ENCODE results near the gene SCG2. TPM values are rescaled to one million over a fixed set of nuclear protein-coding genes. Genes with fewer than 3 reads are reported as not detected.

The SCG2 gene
- total RNA-seq, 1 experiment from 2014 or later = 0.11 TPM

DNA sequence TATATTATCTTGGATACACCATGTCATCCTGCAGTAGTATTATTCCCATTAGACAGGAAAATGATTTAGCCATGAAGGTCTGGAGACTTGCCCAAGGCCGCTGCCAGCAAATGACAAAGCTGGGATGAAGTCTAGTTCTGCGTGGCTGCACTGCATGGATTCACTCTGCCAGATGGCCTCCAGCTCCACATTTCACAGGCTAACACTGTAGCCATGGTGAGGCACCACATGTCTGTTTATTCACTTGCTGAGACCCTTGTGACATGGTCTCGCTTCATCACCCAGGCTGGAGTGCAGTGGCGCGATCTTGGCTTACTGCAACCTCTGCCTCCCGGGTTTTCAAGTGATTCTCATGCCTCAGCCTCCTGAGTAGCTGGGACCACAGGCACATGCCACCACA is 31.5 kb upstream of the SCG2 start (continued):
- TF ChIP-seq, protein P1, sequence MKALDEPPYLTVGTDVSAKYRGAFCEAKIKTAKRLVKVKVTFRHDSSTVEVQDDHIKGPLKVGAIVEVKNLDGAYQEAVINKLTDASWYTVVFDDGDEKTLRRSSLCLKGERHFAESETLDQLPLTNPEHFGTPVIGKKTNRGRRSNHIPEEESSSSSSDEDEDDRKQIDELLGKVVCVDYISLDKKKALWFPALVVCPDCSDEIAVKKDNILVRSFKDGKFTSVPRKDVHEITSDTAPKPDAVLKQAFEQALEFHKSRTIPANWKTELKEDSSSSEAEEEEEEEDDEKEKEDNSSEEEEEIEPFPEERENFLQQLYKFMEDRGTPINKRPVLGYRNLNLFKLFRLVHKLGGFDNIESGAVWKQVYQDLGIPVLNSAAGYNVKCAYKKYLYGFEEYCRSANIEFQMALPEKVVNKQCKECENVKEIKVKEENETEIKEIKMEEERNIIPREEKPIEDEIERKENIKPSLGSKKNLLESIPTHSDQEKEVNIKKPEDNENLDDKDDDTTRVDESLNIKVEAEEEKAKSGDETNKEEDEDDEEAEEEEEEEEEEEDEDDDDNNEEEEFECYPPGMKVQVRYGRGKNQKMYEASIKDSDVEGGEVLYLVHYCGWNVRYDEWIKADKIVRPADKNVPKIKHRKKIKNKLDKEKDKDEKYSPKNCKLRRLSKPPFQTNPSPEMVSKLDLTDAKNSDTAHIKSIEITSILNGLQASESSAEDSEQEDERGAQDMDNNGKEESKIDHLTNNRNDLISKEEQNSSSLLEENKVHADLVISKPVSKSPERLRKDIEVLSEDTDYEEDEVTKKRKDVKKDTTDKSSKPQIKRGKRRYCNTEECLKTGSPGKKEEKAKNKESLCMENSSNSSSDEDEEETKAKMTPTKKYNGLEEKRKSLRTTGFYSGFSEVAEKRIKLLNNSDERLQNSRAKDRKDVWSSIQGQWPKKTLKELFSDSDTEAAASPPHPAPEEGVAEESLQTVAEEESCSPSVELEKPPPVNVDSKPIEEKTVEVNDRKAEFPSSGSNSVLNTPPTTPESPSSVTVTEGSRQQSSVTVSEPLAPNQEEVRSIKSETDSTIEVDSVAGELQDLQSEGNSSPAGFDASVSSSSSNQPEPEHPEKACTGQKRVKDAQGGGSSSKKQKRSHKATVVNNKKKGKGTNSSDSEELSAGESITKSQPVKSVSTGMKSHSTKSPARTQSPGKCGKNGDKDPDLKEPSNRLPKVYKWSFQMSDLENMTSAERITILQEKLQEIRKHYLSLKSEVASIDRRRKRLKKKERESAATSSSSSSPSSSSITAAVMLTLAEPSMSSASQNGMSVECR (CRISPR knock-in tag; IDR thresholded peaks at IDR 0.05; ENCODE audit: borderline replicate concordance) = no peak
- TF ChIP-seq IRF2 (CRISPR knock-in tag; IDR thresholded peaks at IDR 0.05; ENCODE audit: borderline replicate concordance, low read depth) (no peak), JAZF1 (CRISPR knock-in tag; IDR thresholded peaks at IDR 0.05) (no peak), SMAD3 (CRISPR knock-in tag; IDR thresholded peaks at IDR 0.05; ENCODE audit: borderline replicate concordance) (no peak), FOXJ3 (CRISPR knock-in tag; IDR thresholded peaks at IDR 0.05; ENCODE audit: borderline replicate concordance) (no peak)
- TF ChIP-seq, protein P2, sequence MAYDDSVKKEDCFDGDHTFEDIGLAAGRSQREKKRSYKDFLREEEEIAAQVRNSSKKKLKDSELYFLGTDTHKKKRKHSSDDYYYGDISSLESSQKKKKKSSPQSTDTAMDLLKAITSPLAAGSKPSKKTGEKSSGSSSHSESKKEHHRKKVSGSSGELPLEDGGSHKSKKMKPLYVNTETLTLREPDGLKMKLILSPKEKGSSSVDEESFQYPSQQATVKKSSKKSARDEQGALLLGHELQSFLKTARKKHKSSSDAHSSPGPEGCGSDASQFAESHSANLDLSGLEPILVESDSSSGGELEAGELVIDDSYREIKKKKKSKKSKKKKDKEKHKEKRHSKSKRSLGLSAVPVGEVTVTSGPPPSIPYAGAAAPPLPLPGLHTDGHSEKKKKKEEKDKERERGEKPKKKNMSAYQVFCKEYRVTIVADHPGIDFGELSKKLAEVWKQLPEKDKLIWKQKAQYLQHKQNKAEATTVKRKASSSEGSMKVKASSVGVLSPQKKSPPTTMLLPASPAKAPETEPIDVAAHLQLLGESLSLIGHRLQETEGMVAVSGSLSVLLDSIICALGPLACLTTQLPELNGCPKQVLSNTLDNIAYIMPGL (CRISPR knock-in tag; IDR thresholded peaks at IDR 0.05) = no peak

DNA sequence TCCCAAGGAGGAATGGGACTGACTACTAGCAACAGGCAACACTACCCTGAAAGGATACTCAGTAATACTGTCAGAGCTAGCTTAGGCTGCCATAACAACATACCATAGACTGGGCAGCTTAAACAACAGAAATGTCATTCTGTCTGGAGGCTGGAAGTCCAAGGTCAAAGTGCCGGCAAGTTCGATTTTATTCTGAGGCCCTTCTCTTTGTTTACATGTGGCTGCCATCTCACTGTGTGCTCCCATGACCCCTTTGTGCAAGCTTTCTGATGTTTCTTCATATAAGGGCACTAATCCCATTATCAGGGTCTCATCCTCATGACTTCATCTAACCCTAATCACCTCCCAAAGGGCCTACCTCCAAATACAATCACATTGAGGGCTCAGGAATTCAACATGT is 30.7 kb upstream of the SCG2 start:
- DNase-seq (ENCODE audit: low spot score) (no peak), ATAC-seq (no peak)
- Mint-ChIP-seq H3K27me3 (ENCODE audit: low read depth) (peaks cover 34% of the 10 kb centered on the region), H3K36me3 (peaks cover 3% of the 10 kb centered on the region; the same call in 1 of the 2 replicates), H3K4me1 (no peaks in the 10 kb centered on the region), H3K4me3 (no peak overlapping the region), H3K9me3 (peaks cover 12% of the 10 kb centered on the region), H3K27ac (no peak overlapping the region)
- ChIA-PET POLR2A (no interaction called here), CTCF (no interaction called here)
- TF ChIP-seq, protein P3, sequence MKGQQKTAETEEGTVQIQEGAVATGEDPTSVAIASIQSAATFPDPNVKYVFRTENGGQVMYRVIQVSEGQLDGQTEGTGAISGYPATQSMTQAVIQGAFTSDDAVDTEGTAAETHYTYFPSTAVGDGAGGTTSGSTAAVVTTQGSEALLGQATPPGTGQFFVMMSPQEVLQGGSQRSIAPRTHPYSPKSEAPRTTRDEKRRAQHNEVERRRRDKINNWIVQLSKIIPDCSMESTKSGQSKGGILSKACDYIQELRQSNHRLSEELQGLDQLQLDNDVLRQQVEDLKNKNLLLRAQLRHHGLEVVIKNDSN (CRISPR knock-in tag; IDR thresholded peaks at IDR 0.05) = no peak
- TF ChIP-seq, protein P4, sequence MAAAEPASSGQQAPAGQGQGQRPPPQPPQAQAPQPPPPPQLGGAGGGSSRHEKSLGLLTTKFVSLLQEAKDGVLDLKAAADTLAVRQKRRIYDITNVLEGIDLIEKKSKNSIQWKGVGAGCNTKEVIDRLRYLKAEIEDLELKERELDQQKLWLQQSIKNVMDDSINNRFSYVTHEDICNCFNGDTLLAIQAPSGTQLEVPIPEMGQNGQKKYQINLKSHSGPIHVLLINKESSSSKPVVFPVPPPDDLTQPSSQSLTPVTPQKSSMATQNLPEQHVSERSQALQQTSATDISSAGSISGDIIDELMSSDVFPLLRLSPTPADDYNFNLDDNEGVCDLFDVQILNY (CRISPR knock-in tag; IDR thresholded peaks at IDR 0.05) = no peak
- TF ChIP-seq, protein P5, sequence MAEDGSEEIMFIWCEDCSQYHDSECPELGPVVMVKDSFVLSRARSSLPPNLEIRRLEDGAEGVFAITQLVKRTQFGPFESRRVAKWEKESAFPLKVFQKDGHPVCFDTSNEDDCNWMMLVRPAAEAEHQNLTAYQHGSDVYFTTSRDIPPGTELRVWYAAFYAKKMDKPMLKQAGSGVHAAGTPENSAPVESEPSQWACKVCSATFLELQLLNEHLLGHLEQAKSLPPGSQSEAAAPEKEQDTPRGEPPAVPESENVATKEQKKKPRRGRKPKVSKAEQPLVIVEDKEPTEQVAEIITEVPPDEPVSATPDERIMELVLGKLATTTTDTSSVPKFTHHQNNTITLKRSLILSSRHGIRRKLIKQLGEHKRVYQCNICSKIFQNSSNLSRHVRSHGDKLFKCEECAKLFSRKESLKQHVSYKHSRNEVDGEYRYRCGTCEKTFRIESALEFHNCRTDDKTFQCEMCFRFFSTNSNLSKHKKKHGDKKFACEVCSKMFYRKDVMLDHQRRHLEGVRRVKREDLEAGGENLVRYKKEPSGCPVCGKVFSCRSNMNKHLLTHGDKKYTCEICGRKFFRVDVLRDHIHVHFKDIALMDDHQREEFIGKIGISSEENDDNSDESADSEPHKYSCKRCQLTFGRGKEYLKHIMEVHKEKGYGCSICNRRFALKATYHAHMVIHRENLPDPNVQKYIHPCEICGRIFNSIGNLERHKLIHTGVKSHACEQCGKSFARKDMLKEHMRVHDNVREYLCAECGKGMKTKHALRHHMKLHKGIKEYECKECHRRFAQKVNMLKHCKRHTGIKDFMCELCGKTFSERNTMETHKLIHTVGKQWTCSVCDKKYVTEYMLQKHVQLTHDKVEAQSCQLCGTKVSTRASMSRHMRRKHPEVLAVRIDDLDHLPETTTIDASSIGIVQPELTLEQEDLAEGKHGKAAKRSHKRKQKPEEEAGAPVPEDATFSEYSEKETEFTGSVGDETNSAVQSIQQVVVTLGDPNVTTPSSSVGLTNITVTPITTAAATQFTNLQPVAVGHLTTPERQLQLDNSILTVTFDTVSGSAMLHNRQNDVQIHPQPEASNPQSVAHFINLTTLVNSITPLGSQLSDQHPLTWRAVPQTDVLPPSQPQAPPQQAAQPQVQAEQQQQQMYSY (CRISPR knock-in tag; IDR thresholded peaks at IDR 0.05) = no peak

DNA sequence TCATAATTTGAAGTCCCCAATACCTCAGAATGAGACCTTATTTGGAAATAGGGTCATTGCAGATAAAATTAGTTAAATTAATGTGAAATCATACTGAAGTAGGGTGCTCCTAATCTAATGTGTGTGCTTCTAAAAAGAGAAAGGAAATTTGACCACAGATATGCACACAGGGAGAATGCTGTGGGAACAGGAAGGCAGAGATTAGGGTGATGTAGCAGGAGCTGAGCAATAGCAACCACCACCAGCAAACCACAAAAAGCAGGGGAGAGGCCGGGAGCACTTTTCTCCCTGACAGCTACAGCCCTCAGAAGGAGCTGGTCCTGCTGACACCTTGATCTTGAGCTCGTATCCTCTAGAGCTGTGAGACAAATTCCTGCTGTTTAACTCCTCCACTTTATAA is 24.6 kb upstream of the SCG2 start:
- H3K27me3 Mint-ChIP-seq (ENCODE audit: low read depth) = peaks cover 87% of the 10 kb centered on the region
- ATAC-seq = no peak
- H3K4me3 Mint-ChIP-seq = no peak overlapping the region
- peaks cover 5% of the 10 kb centered on the region; the same call in 1 of the 2 replicates for H3K9me3 Mint-ChIP-seq
- no peaks in the 10 kb centered on the region for H3K4me1 Mint-ChIP-seq
- no peak for DNase-seq (ENCODE audit: low spot score)
- POLR2A ChIA-PET = no interaction called here
- no peaks in the 10 kb centered on the region for H3K36me3 Mint-ChIP-seq
- H3K27ac Mint-ChIP-seq = no peak overlapping the region
- CTCF ChIA-PET = no interaction called here
- TF ChIP-seq, protein P6, sequence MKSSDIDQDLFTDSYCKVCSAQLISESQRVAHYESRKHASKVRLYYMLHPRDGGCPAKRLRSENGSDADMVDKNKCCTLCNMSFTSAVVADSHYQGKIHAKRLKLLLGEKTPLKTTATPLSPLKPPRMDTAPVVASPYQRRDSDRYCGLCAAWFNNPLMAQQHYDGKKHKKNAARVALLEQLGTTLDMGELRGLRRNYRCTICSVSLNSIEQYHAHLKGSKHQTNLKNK (CRISPR knock-in tag; IDR thresholded peaks at IDR 0.05) = no peak
- TF ChIP-seq, protein P7, sequence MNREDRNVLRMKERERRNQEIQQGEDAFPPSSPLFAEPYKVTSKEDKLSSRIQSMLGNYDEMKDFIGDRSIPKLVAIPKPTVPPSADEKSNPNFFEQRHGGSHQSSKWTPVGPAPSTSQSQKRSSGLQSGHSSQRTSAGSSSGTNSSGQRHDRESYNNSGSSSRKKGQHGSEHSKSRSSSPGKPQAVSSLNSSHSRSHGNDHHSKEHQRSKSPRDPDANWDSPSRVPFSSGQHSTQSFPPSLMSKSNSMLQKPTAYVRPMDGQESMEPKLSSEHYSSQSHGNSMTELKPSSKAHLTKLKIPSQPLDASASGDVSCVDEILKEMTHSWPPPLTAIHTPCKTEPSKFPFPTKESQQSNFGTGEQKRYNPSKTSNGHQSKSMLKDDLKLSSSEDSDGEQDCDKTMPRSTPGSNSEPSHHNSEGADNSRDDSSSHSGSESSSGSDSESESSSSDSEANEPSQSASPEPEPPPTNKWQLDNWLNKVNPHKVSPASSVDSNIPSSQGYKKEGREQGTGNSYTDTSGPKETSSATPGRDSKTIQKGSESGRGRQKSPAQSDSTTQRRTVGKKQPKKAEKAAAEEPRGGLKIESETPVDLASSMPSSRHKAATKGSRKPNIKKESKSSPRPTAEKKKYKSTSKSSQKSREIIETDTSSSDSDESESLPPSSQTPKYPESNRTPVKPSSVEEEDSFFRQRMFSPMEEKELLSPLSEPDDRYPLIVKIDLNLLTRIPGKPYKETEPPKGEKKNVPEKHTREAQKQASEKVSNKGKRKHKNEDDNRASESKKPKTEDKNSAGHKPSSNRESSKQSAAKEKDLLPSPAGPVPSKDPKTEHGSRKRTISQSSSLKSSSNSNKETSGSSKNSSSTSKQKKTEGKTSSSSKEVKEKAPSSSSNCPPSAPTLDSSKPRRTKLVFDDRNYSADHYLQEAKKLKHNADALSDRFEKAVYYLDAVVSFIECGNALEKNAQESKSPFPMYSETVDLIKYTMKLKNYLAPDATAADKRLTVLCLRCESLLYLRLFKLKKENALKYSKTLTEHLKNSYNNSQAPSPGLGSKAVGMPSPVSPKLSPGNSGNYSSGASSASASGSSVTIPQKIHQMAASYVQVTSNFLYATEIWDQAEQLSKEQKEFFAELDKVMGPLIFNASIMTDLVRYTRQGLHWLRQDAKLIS (CRISPR knock-in tag; IDR thresholded peaks at IDR 0.05; ENCODE audit: borderline replicate concordance) = no peak
- TF ChIP-seq TCF7 (CRISPR knock-in tag; IDR thresholded peaks at IDR 0.05; ENCODE audit: low read depth) (no peak), EMX1 (CRISPR knock-in tag; IDR thresholded peaks at IDR 0.05) (no peak)
- TF ChIP-seq, protein P8, sequence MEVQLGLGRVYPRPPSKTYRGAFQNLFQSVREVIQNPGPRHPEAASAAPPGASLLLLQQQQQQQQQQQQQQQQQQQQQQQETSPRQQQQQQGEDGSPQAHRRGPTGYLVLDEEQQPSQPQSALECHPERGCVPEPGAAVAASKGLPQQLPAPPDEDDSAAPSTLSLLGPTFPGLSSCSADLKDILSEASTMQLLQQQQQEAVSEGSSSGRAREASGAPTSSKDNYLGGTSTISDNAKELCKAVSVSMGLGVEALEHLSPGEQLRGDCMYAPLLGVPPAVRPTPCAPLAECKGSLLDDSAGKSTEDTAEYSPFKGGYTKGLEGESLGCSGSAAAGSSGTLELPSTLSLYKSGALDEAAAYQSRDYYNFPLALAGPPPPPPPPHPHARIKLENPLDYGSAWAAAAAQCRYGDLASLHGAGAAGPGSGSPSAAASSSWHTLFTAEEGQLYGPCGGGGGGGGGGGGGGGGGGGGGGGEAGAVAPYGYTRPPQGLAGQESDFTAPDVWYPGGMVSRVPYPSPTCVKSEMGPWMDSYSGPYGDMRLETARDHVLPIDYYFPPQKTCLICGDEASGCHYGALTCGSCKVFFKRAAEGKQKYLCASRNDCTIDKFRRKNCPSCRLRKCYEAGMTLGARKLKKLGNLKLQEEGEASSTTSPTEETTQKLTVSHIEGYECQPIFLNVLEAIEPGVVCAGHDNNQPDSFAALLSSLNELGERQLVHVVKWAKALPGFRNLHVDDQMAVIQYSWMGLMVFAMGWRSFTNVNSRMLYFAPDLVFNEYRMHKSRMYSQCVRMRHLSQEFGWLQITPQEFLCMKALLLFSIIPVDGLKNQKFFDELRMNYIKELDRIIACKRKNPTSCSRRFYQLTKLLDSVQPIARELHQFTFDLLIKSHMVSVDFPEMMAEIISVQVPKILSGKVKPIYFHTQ (CRISPR knock-in tag; IDR thresholded peaks at IDR 0.05) = no peak
